H1 (cell line): Measurements from ENCODE around the gene SNX20. TPM values are rescaled to one million over a fixed set of nuclear protein-coding genes. Genes with fewer than 3 reads are reported as not detected.

ENCODE experiments used
- CTCF ChIA-PET: fragments of 300-600 bp; sonication (Branson Sonifier 250); formaldehyde crosslinking; loops from one replicate; lab custom pipeline; 2021; ENCODE audit not compliant: partially characterized antibody; lab: Charles Lee
- POLR2A ChIA-PET: fragments of 300-600 bp; sonication (Branson Sonifier 250); formaldehyde crosslinking; loops from one replicate; lab custom pipeline; 2021; ENCODE audit warnings: inconsistent platforms; ENCODE audit not compliant: partially characterized antibody; lab: Charles Lee
- DNase-seq, 2 experiments: peaks; one replicate each; pipeline versions ENCODE4 v3.0.0 to v3.0.0-alpha.2; 2010 to 2022; ENCODE audit warnings: low spot score in 2 of 2, low read depth in 1 of 2, mixed read lengths in 1 of 2
- FAIRE-seq: peaks from 2 replicates; lab custom pipeline; 2011; peaks lifted over from hg19 to GRCh38; lab: Jason Lieb, UNC
- H2AFZ ChIP-seq: 2 replicates; pipeline ENCODE4 v1.8.1; 2012; ENCODE audit warnings: low read length, inconsistent platforms
- H2AK5ac ChIP-seq: 2 replicates; pipeline ENCODE4 v1.6.1; 2013; ENCODE audit warnings: low read depth, low read length
- H2BK120ac ChIP-seq: replicated peaks from 2 replicates; pipeline ENCODE3; 2013; ENCODE audit warnings: low read depth, low read length, inconsistent platforms
- H2BK12ac ChIP-seq: 2 replicates; pipeline ENCODE4 v1.6.1; 2013; ENCODE audit warnings: low read depth, low read length
- H2BK15ac ChIP-seq: 2 replicates; pipeline ENCODE4 v1.6.1; 2013; ENCODE audit warnings: low read length
- H2BK20ac ChIP-seq: 2 replicates; pipeline ENCODE4 v1.6.1; 2013; ENCODE audit warnings: low read length
- H2BK5ac ChIP-seq: 2 replicates; pipeline ENCODE4 v1.6.1; 2013; ENCODE audit warnings: low read depth, low read length
- H3K14ac ChIP-seq: 2 replicates; pipeline ENCODE4 v1.6.1; 2013; ENCODE audit warnings: inconsistent platforms; ENCODE audit not compliant: insufficient read length
- H3K18ac ChIP-seq: 2 replicates; pipeline ENCODE4 v1.6.1; 2013; ENCODE audit warnings: low read length; ENCODE audit errors: extremely low read depth
- H3K23ac ChIP-seq: 2 replicates; pipeline ENCODE4 v1.6.1; 2013; ENCODE audit warnings: inconsistent platforms; ENCODE audit not compliant: insufficient read length
- H3K23me2 ChIP-seq: 2 replicates; pipeline ENCODE4 v1.6.1; 2013; ENCODE audit warnings: low read depth, low read length
- H3K27ac ChIP-seq: 2 replicates; pipeline ENCODE4 v1.6.1; 2011; ENCODE audit warnings: low read depth, low read length, inconsistent platforms
- H3K27me3 ChIP-seq, 4 experiments: replicated peaks in 1 of 4; 1 replicate in 1 of 4; 2 replicates in 3 of 4; pipeline versions ENCODE4 v1.6.1 to v1.8.1; 2011 to 2013; ENCODE audit warnings: low read length in 3 of 4, mild to moderate bottlenecking in 3 of 4, inconsistent platforms in 2 of 4, mixed read lengths in 2 of 4, moderate library complexity in 1 of 4; ENCODE audit not compliant: control insufficient read depth in 3 of 4, insufficient read depth in 3 of 4; ENCODE audit errors: extremely low read depth in 1 of 4
- H3K36me3 ChIP-seq, 4 experiments: 2 replicates each; pipeline versions ENCODE4 v1.6.1 to v1.8.1; 2011 to 2013; ENCODE audit warnings: mild to moderate bottlenecking in 4 of 4, low read length in 3 of 4, moderate library complexity in 2 of 4, control low read depth in 1 of 4, inconsistent platforms in 1 of 4; ENCODE audit not compliant: insufficient read depth in 4 of 4, control insufficient read depth in 2 of 4
- H3K4ac ChIP-seq: replicated peaks from 2 replicates; pipeline ENCODE3; 2013; ENCODE audit warnings: low read length, low read depth, mixed read lengths, inconsistent platforms; ENCODE audit not compliant: insufficient read length
- H3K4me1 ChIP-seq, 4 experiments: replicated peaks in 1 of 4; 1 replicate in 1 of 4; 2 replicates in 3 of 4; pipeline versions ENCODE4 v1.6.1 to v1.8.1; 2011 to 2013; ENCODE audit warnings: low read length in 3 of 4, inconsistent platforms in 2 of 4, mixed read lengths in 1 of 4; ENCODE audit not compliant: insufficient read depth in 4 of 4, control insufficient read depth in 3 of 4
- H3K4me2 ChIP-seq, 2 experiments: 2 replicates each; pipeline versions ENCODE4 v1.6.1 to v1.8.1; 2011 to 2013; ENCODE audit warnings: low read depth in 2 of 2, low read length in 2 of 2, control low read depth in 1 of 2, inconsistent platforms in 1 of 2, mild to moderate bottlenecking in 1 of 2; ENCODE audit not compliant: insufficient read depth in 1 of 2
- H3K4me3 ChIP-seq, 4 experiments: fragments of 200-600, 300-600 bp in 1 of 4; sonication (generic), shearing (Covaris generic), sonication (Bioruptor Twin) in 1 of 4; 2 replicates each; pipeline versions ENCODE4 v1.5.1 to v1.8.1; 2011 to 2016; ENCODE audit warnings: low read length in 4 of 4, low read depth in 3 of 4, control low read depth in 2 of 4, inconsistent platforms in 2 of 4, mild to moderate bottlenecking in 2 of 4, mixed read lengths in 1 of 4, moderate library complexity in 1 of 4; ENCODE audit not compliant: insufficient read depth in 2 of 4; ENCODE audit errors: extremely low read depth in 1 of 4
- H3K56ac ChIP-seq: replicated peaks from 2 replicates; pipeline ENCODE3; 2013; ENCODE audit warnings: low read depth, mild to moderate bottlenecking, mixed read lengths, low read length, inconsistent platforms; ENCODE audit not compliant: insufficient read length
- H3K79me1 ChIP-seq: 2 replicates; pipeline ENCODE4 v1.6.1; 2013; ENCODE audit warnings: low read depth, low read length, control low read depth
- H3K79me2 ChIP-seq, 2 experiments: 2 replicates each; pipeline versions ENCODE4 v1.6.1 to v1.8.1; 2012 to 2013; ENCODE audit warnings: low read length in 2 of 2, mild to moderate bottlenecking in 2 of 2, inconsistent platforms in 1 of 2; ENCODE audit not compliant: insufficient read depth in 2 of 2, control insufficient read depth in 1 of 2
- H3K9ac ChIP-seq, 4 experiments: replicated peaks in 1 of 4; 1 replicate in 1 of 4; 2 replicates in 3 of 4; pipeline versions ENCODE4 v1.6.1 to v1.8.1; 2011 to 2013; ENCODE audit warnings: low read depth in 3 of 4, low read length in 3 of 4, control low read depth in 2 of 4, mild to moderate bottlenecking in 2 of 4, moderate library complexity in 2 of 4, inconsistent platforms in 1 of 4; ENCODE audit errors: extremely low read depth in 1 of 4
- H3K9me3 ChIP-seq, 2 experiments: 2 replicates each; pipeline versions ENCODE4 v1.6.1 to v1.8.1; 2012 to 2013; ENCODE audit warnings: mild to moderate bottlenecking in 2 of 2, moderate library complexity in 2 of 2, control low read depth in 1 of 2, inconsistent platforms in 1 of 2, low read depth in 1 of 2, low read length in 1 of 2, mixed read lengths in 1 of 2; ENCODE audit not compliant: insufficient read depth in 2 of 2
- H4K20me1 ChIP-seq, 2 experiments: replicated peaks in 1 of 2; 2 replicates each; pipeline versions ENCODE3 to v1.8.1; 2011 to 2013; ENCODE audit warnings: inconsistent platforms in 2 of 2, low read length in 2 of 2, mild to moderate bottlenecking in 1 of 2; ENCODE audit not compliant: insufficient read depth in 2 of 2, control insufficient read depth in 1 of 2
- H4K5ac ChIP-seq: 2 replicates; pipeline ENCODE4 v1.6.1; 2013; ENCODE audit warnings: low read length, low read depth, mixed read lengths, inconsistent platforms; ENCODE audit not compliant: insufficient read length
- H4K8ac ChIP-seq: 2 replicates; pipeline ENCODE4 v1.8.0; 2013; ENCODE audit warnings: mild to moderate bottlenecking, moderate library complexity, low read length, inconsistent platforms; ENCODE audit not compliant: insufficient read depth; ENCODE audit errors: extremely low read depth
- H4K91ac ChIP-seq: replicated peaks from 2 replicates; pipeline ENCODE3; 2013; ENCODE audit warnings: low read length, mixed read lengths, inconsistent platforms; ENCODE audit not compliant: insufficient read length
- HDAC6 ChIP-seq: IDR thresholded peaks from one replicate; pipeline ENCODE4 v1.7.1; 2012; ENCODE audit warnings: low read depth, mild to moderate bottlenecking, inconsistent platforms, low read length, moderate library complexity
- SAP30 ChIP-seq: fragments of 300-600 bp; sonication (generic); IDR thresholded peaks from 2 replicates; pipeline ENCODE4 v1.7.1; 2012; ENCODE audit warnings: low read length, moderate library complexity, mild to moderate bottlenecking, inconsistent platforms; ENCODE audit not compliant: insufficient read depth, insufficient replicate concordance
- SIRT6 ChIP-seq: IDR thresholded peaks from one replicate; pipeline ENCODE4 v1.7.1; 2012; ENCODE audit warnings: low read length, inconsistent platforms
- SP1 ChIP-seq: IDR thresholded peaks from 2 replicates; pipeline ENCODE4 v1.6.1; 2011; ENCODE audit warnings: low read depth, low read length
- WGBS, 2 experiments: shearing (Covaris generic) in 1 of 2; methylation state at CpG; one replicate each; pipeline versions ENCODE4 v1.1.6 to v1.1.7; 2013 to 2015; ENCODE audit warnings: low lambda C conversion rate in 2 of 2, mixed read lengths in 2 of 2, inconsistent platforms in 1 of 2, low coverage in 1 of 2, missing lambda C conversion rate in 1 of 2; ENCODE audit not compliant: insufficient replicate concordance in 2 of 2, insufficient coverage in 1 of 2, insufficient read length in 1 of 2; ENCODE audit errors: extremely low coverage in 1 of 2, missing lambda C conversion rate in 1 of 2; 5-methylcytosine and 5-hydroxymethylcytosine counted together
- polyA plus RNA-seq, 7 experiments: library from polyadenylated mRNA; depleted of rRNA in 3 of 7; stranded (reverse) in 5 of 7; unstranded in 2 of 7; fragments of >200 nt in 5 of 7; fragments of 200-250 nt in 2 of 7; gene quantifications; 1 replicate in 5 of 7; 2 replicates in 1 of 7; 4 replicates in 1 of 7; pipeline versions ENCODE4 v1.2.1 to v1.2.3, GENCODE V29; 2011 to 2013; ENCODE audit warnings: missing spikeins in 2 of 7, mixed read lengths in 2 of 7
- total RNA-seq: library from RNA; stranded (reverse); fragmentation: NEBNext Ultra II Directional; extraction: Animal tissue kit (Norgen Biotek cat#: 25700); gene quantifications from 2 replicates; pipeline ENCODE4 v1.2.1, GENCODE V29; 2021

SNX20 gene
- total and polyA plus RNA-seq, 2 of the 8 experiments (the other 6 are each of a cell fraction or from before 2014, with no cell fraction given) = not detected

- Histone ChIP-seq H2AK5ac (no peak overlapping the region), H3K4me2 (no peak overlapping the region), H4K8ac (no peak overlapping the region; the same call in 1 of the 2 replicates), H3K23ac (no peak overlapping the region), H3K79me2 (no peaks in the 10 kb centered on the region), H2BK20ac (no peak overlapping the region), H3K18ac (no peak overlapping the region), H3K23me2 (peaks cover 2% of the 10 kb centered on the region; the same call in 1 of the 2 replicates), H3K9me3 (no peaks in the 10 kb centered on the region), H4K5ac (no peak overlapping the region), H3K79me1 (no peaks in the 10 kb centered on the region), H2AFZ (no peak overlapping the region; the same call in 1 of the 2 replicates), H3K56ac (no peak overlapping the region), H3K14ac (no peak overlapping the region), H3K9ac (no peak overlapping the region), H2BK5ac (no peak overlapping the region), H3K36me3 (no peaks in the 10 kb centered on the region), H3K4me1 (peaks cover 0 to 12% (median 3%) of the 10 kb centered on the region in 4 experiments; a peak in 5 of 7 replicates), H4K20me1 (no peaks in the 10 kb centered on the region), H2BK120ac (no peak overlapping the region), H3K27ac (no peak overlapping the region), H2BK12ac (no peak overlapping the region), H3K4ac (no peak overlapping the region), H4K91ac (no peak overlapping the region), H2BK15ac (no peak overlapping the region), H3K27me3 (no peaks in the 10 kb centered on the region), H3K4me3 (no peak overlapping the region)
- FAIRE-seq = no peak
- TF ChIP-seq HDAC6 (no peak), SAP30 (no peak), SP1 (no peak), SIRT6 (no peak)
- DNase-seq = no peak
- CTCF ChIA-PET = interaction anchor here (1.3 to 2.5 kb wide), 4 partner anchors 18 to 89 kb away, joined by 3 to 11 read pairs (median 6); no protein-coding TSS in a partner anchor
- POLR2A ChIA-PET = no interaction called here
- WGBS, 2 experiments = 91% methylated on average over 4 of the region's 4 CpGs; no CpG with 5 or more reads in 1 of the 2 experiments
Measured at GRCh38 chr16:50717091-50717490, 36.0 kb upstream of the SNX20 start.
